Fibroblast of villous mesenchyme (primary cell): ENCODE data around the gene ALK. TPM values are rescaled to one million over a fixed set of nuclear protein-coding genes. Genes with fewer than 3 reads are reported as not detected.

Experiments used
- DNase-seq: peaks from one replicate; pipeline ENCODE4 v3.0.0-alpha.2; 2010; ENCODE audit warnings: low read depth
- H3K4me3 ChIP-seq: 2 replicates; pipeline ENCODE4 v1.5.1; 2011; ENCODE audit warnings: low read depth, mild to moderate bottlenecking, low read length
- total RNA-seq: library from RNA; depleted of rRNA; stranded (reverse); fragments of >200 nt; gene quantifications from 2 replicates; pipeline ENCODE4 v1.2.3, GENCODE V29; 2012
- TF ChIP-seq, protein P1 (sequence below): IDR thresholded peaks from 2 replicates; pipeline ENCODE4 v1.5.1; 2012; ENCODE audit warnings: low read depth, mild to moderate bottlenecking, low read length; ENCODE audit not compliant: insufficient read depth

ALK gene
- total RNA-seq, 1 donor: not detected

- no peak overlapping the region for H3K4me3 ChIP-seq
- no peak for DNase-seq
- TF ChIP-seq, protein P1, sequence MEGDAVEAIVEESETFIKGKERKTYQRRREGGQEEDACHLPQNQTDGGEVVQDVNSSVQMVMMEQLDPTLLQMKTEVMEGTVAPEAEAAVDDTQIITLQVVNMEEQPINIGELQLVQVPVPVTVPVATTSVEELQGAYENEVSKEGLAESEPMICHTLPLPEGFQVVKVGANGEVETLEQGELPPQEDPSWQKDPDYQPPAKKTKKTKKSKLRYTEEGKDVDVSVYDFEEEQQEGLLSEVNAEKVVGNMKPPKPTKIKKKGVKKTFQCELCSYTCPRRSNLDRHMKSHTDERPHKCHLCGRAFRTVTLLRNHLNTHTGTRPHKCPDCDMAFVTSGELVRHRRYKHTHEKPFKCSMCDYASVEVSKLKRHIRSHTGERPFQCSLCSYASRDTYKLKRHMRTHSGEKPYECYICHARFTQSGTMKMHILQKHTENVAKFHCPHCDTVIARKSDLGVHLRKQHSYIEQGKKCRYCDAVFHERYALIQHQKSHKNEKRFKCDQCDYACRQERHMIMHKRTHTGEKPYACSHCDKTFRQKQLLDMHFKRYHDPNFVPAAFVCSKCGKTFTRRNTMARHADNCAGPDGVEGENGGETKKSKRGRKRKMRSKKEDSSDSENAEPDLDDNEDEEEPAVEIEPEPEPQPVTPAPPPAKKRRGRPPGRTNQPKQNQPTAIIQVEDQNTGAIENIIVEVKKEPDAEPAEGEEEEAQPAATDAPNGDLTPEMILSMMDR: no peak
These were observed 103.3 kb downstream of the ALK start for GRCh38 chr2:29817801-29818680.

DNA sequence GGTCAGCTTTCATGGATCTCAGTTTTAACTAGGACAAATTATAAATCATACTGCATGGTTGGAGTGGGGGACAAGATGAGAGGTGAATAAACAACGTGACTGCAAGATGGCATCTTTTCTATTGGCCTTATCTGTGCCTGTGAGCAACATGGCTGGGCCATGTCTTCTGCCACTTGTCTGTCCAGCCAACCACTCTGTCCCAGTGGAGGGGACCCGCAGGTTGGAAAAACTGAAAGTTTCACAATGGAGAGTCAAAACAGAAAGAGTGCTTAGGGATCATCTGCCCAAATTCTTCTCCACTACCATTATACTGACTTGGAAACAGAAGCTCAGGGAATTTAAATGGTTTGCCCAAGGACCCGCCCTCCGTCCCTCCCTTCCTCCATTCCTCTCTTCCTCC, 104.1 kb downstream of the ALK start:
- TF ChIP-seq, protein P1: no peak
- no peak overlapping the region for H3K4me3 ChIP-seq
- no peak for DNase-seq

GRCh38 chr2:29816651-29817050, 104.7 kb downstream of the ALK start:
- DNase-seq: no peak
- TF ChIP-seq, protein P1: no peak
- H3K4me3 ChIP-seq: no peak overlapping the region

GRCh38 chr2:29811378-29811777, 110.0 kb downstream of the ALK start:
- DNase-seq: no peak
- TF ChIP-seq, protein P1: no peak
- no peak overlapping the region for H3K4me3 ChIP-seq

GRCh38 chr2:29810956-29811355, 110.4 kb downstream of the ALK start:
- no peak for DNase-seq
- no peak overlapping the region for H3K4me3 ChIP-seq
- TF ChIP-seq, protein P1: no peak

- DNase-seq: no peak
- H3K4me3 ChIP-seq: no peak overlapping the region
- TF ChIP-seq, protein P1: no peak
These were observed 113.1 kb downstream of the ALK start for GRCh38 chr2:29808321-29808720.
